A549 (cell line): Measurements from ENCODE around the gene ZNF280A. TPM values are rescaled to one million over a fixed set of nuclear protein-coding genes. Genes with fewer than 3 reads are reported as not detected.

Experiments
- ATAC-seq, 2 experiments: fragments of 200-7000 bp in 1 of 2; fragments of >200 bp in 1 of 2; cut with Nextera tagmentation in 1 of 2; cut with Tn5 transposase in 1 of 2; 3 replicates each; pipeline versions ENCODE4 v1.8.0 to v1.9.1; 2018 to 2020; ENCODE audit warnings: mild to moderate bottlenecking in 1 of 2, moderate library complexity in 1 of 2
- CTCF ChIA-PET: fragments of 300-600 bp; sonication (Branson Sonifier 250); formaldehyde crosslinking; extraction: SDS; loops from one replicate; lab custom pipeline; 2021; ENCODE audit warnings: antibody characterized with exemption, inconsistent platforms; lab: Yijun Ruan, JAX
- POLR2A ChIA-PET: fragments of 350-600 bp; formaldehyde crosslinking; extraction: SDS; loops from one replicate; lab custom pipeline; 2021; ENCODE audit warnings: antibody characterized with exemption, inconsistent platforms; lab: Yijun Ruan, JAX
- DNase-seq, 2 experiments: peaks; one replicate each; pipeline versions ENCODE4 v3.0.0 to v3.0.0-alpha.2; 2011 to 2016; ENCODE audit warnings: low read depth in 1 of 2, low spot score in 1 of 2
- FAIRE-seq: peaks from 2 replicates; lab custom pipeline; 2011; peaks lifted over from hg19 to GRCh38; lab: Jason Lieb, UNC
- H3K27ac ChIP-seq, 2 experiments: fragments of >200 bp; sonication (Bioruptor Twin); formaldehyde crosslinking; 3 replicates each; pipeline ENCODE4 v1.5.1; 2016 to 2017
- H3K4me1 ChIP-seq: fragments of >200 bp; sonication (Bioruptor Twin); formaldehyde crosslinking; 3 replicates; pipeline ENCODE4 v1.6.1; 2016
- H3K4me2 ChIP-seq: fragments of >200 bp; sonication (Bioruptor Twin); formaldehyde crosslinking; 3 replicates; pipeline ENCODE4 v1.6.1; 2016
- H3K4me3 ChIP-seq: fragments of >200 bp; sonication (Bioruptor Twin); formaldehyde crosslinking; 3 replicates; pipeline ENCODE4 v1.5.1; 2016
- H3K9me3 ChIP-seq: fragments of >200 bp; sonication (Bioruptor Twin); formaldehyde crosslinking; 3 replicates; pipeline ENCODE4 v1.6.1; 2016
- CBX8 ChIP-seq: fragments of 200-600 bp; sonication (generic); IDR thresholded peaks from 2 replicates; pipeline ENCODE4 v1.6.1; 2016
- CHD4 ChIP-seq: fragments of 200-600 bp; sonication (generic); IDR thresholded peaks from 2 replicates; pipeline ENCODE4 v1.6.1; 2016; ENCODE audit warnings: antibody characterized with exemption, mild to moderate bottlenecking, borderline replicate concordance
- CTCF ChIP-seq: fragments of >200 bp; sonication (Bioruptor Twin); formaldehyde crosslinking; IDR thresholded peaks from 3 replicates; pipeline ENCODE4 v1.5.1; 2016
- ESRRA ChIP-seq: fragments of 150-350 bp; IDR thresholded peaks from 2 replicates; pipeline ENCODE4 v1.6.1; 2014; ENCODE audit warnings: mild to moderate bottlenecking, low read length, borderline replicate concordance
- FOSB ChIP-seq: fragments of 250-450 bp; sonication (Bioruptor Pico); IDR thresholded peaks from 2 replicates; pipeline ENCODE4 v1.5.0; 2020; ENCODE audit warnings: mild to moderate bottlenecking, moderate library complexity
- FOSL2 ChIP-seq, 2 experiments: fragments of 450-650 bp in 1 of 2; fragments of >200 bp in 1 of 2; sonication (Bioruptor Twin) in 1 of 2; formaldehyde crosslinking; IDR thresholded peaks; 2 replicates each; pipeline versions ENCODE4 v1.5.0 to v1.6.1; 2016 to 2020; ENCODE audit warnings: mild to moderate bottlenecking in 1 of 2, moderate library complexity in 1 of 2
- JUN ChIP-seq, 2 experiments: fragments of >200 bp; sonication (Bioruptor Twin); formaldehyde crosslinking; IDR thresholded peaks; 2 replicates in 1 of 2; 3 replicates in 1 of 2; pipeline ENCODE4 v1.6.1; 2016 to 2017
- KDM5A ChIP-seq: fragments of 200-600 bp; sonication (generic); IDR thresholded peaks from 2 replicates; pipeline ENCODE4 v1.6.1; 2016; ENCODE audit warnings: antibody characterized with exemption, mild to moderate bottlenecking
- MAFK ChIP-seq: fragments of 450-650 bp; IDR thresholded peaks from 2 replicates; pipeline ENCODE4 v1.6.1; 2014; ENCODE audit not compliant: partially characterized antibody
- MAX ChIP-seq: IDR thresholded peaks from 2 replicates; pipeline ENCODE4 v1.6.1; 2012
- NPAS2 ChIP-seq: fragments of 250-450 bp; sonication (Bioruptor Pico); IDR thresholded peaks from 2 replicates; pipeline ENCODE4 v1.8.0; 2022; ENCODE audit warnings: mild to moderate bottlenecking, moderate library complexity, borderline replicate concordance
- POLR2A ChIP-seq: IDR thresholded peaks from 2 replicates; pipeline ENCODE4 v1.6.1; 2012; ENCODE audit warnings: mild to moderate bottlenecking, low read length
- POLR2AphosphoS2 ChIP-seq: conservative IDR thresholded peaks from 2 replicates; pipeline ENCODE4 v1.6.1; 2012; ENCODE audit warnings: low read length, improper control_type of control experiment, inconsistent platforms
- RAD21 ChIP-seq, 2 experiments: fragments of >200 bp in 1 of 2; sonication (Bioruptor Twin) in 1 of 2; formaldehyde crosslinking in 1 of 2; IDR thresholded peaks in 1 of 2; conservative IDR thresholded peaks in 1 of 2; 2 replicates in 1 of 2; 3 replicates in 1 of 2; pipeline ENCODE4 v1.6.1; 2012 to 2018; ENCODE audit warnings: inconsistent platforms in 1 of 2
- SMC3 ChIP-seq: fragments of >200 bp; sonication (Bioruptor Twin); formaldehyde crosslinking; IDR thresholded peaks from 3 replicates; pipeline ENCODE4 v1.6.1; 2018; ENCODE audit warnings: inconsistent platforms
- WGBS: methylation state at CpG from one replicate; pipeline ENCODE4 v1.1.6; 2017; ENCODE audit errors: missing lambda C conversion rate; 5-methylcytosine and 5-hydroxymethylcytosine counted together
- polyA plus RNA-seq, 4 experiments: library from polyadenylated mRNA; depleted of rRNA in 3 of 4; stranded (reverse); fragments of >200 nt; fragmentation: RNase III in 1 of 4; extraction: RNeasy Plus Mini Kit Qiagen cat#74134 plus additional on column Dnase treatment in 1 of 4; gene quantifications; 2 replicates in 3 of 4; 3 replicates in 1 of 4; pipeline ENCODE4 v1.2.3, GENCODE V29; 2011 to 2017

Gene ZNF280A
- polyA plus RNA-seq, 2 of the 4 experiments (the other 2 are of a cell fraction): 2.0 to 3.0 TPM

- Histone ChIP-seq H3K9me3 (no peaks in the 10 kb centered on the region), H3K27ac (no peak overlapping the region), H3K4me1 (no peaks in the 10 kb centered on the region), H3K4me3 (no peak overlapping the region), H3K4me2 (no peak overlapping the region)
- WGBS: 64% methylated on average over 5 of the region's 5 CpGs
- ATAC-seq (no peak), FAIRE-seq (no peak), DNase-seq (no peak)
- no peak for TF ChIP-seq KDM5A
- no peak for TF ChIP-seq NPAS2 (CRISPR knock-in tag)
- TF ChIP-seq FOSB: no peak
- TF ChIP-seq CBX8: no peak
- POLR2A ChIA-PET: no interaction called here
- CTCF ChIA-PET: interaction anchor here (2.5 to 4.5 kb wide), 2 partner anchors 10 to 18 kb away, joined by 10 to 22 read pairs; partner anchors contain the start of gene PRAME
Measured at GRCh38 chr22:22569218-22569617, 49.1 kb upstream of the ZNF280A start.

GRCh38 chr22:22565981-22566380, 45.9 kb upstream of the ZNF280A start:
- TF ChIP-seq FOSL2 (IDR thresholded peaks at IDR 0.05) (no peak), FOSL2 (CRISPR knock-in tag; IDR thresholded peaks at IDR 0.05) (peak; percentile 22; the same call in 1 of the 2 replicates), POLR2AphosphoS2 (no peak)
- ChIA-PET POLR2A (no interaction called here), CTCF (interaction anchor here (0.8 to 2.6 kb wide), 5 partner anchors 10 to 64 kb away, joined by 3 to 16 read pairs (median 5); no protein-coding TSS in a partner anchor)
- FAIRE-seq: no peak
- Histone ChIP-seq H3K27ac (no peak overlapping the region), H3K9me3 (no peaks in the 10 kb centered on the region), H3K4me1 (no peaks in the 10 kb centered on the region), H3K4me2 (no peak overlapping the region), H3K4me3 (no peak overlapping the region)
- WGBS: 88% methylated on average over 2 of the region's 2 CpGs
- DNase-seq: peak in 1 of 2 experiments; percentile 4
- ATAC-seq: no peak

GRCh38 chr22:22558972-22559603, 39.0 kb upstream of the ZNF280A start, which contains the start of gene PRAME:
Gene PRAME, minus strand, starts transcription at chr22:22559265. Its CDS starts 2,433 bp downstream, at chr22:22556832.
- peak within 1 kb of the TSS; percentile 96 to 99 for H3K27ac ChIP-seq
- WGBS: 0% methylated on average over 13 of the region's 32 CpGs
- POLR2A ChIA-PET: interaction anchor here (0.8 to 2.1 kb wide), 4 partner anchors 21 to 50 kb away, joined by 3 to 15 read pairs (median 3); partner anchors contain the start of gene ZNF280A

More at GRCh38 chr22:22558972-22559603, 39.0 kb upstream of the ZNF280A start, which contains the start of gene PRAME:
- ATAC-seq: peak; percentile 95 to 98
- CTCF ChIA-PET: interaction anchor here (0.6 to 4.8 kb wide), 31 partner anchors 8 to 200 kb away, joined by 3 to 32 read pairs (median 4); partner anchors contain the start of genes ZNF280A and ZNF280B
- H3K9me3 ChIP-seq: no peaks in the 10 kb centered on the region
- no peak for FAIRE-seq
- H3K4me1 ChIP-seq: peaks cover 36% of the 10 kb centered on the region; the same call in 2 of the 3 replicates
- H3K4me2 ChIP-seq: peak within 1 kb of the TSS; percentile 73
- H3K4me3 ChIP-seq: peak within 1 kb of the TSS; percentile 90
- peak; percentile 76 for TF ChIP-seq CTCF
- TF ChIP-seq MAX: peak; percentile 64
- TF ChIP-seq CHD4: no peak
- no peak for TF ChIP-seq NPAS2 (CRISPR knock-in tag)
- TF ChIP-seq RAD21 (conservative IDR thresholded peaks at IDR 0.05 in 1 of 2, IDR thresholded peaks at IDR 0.05 in 1 of 2): peak; percentile 44 to 59
- TF ChIP-seq POLR2A: peak; percentile 15; the same call in 1 of the 2 replicates
- TF ChIP-seq SMC3: peak; percentile 46; the same call in 2 of the 3 replicates
- no peak for TF ChIP-seq ESRRA
- no peak for TF ChIP-seq MAFK
- TF ChIP-seq JUN (IDR thresholded peaks at IDR 0.05): peak in 1 of 2 experiments; percentile 48; a peak in 1 of 5 replicates
- DNase-seq: peak; percentile 71 to 93
